Osteoblast (primary cell): ENCODE data around the gene PHOX2B. TPM values are rescaled to one million over a fixed set of nuclear protein-coding genes. Genes with fewer than 3 reads are reported as not detected.

ENCODE experiments used
- DNase-seq: peaks from one replicate; pipeline ENCODE4 v3.0.0; 2011; ENCODE audit warnings: low spot score, mixed read lengths; ENCODE audit not compliant: insufficient read length; ENCODE audit errors: missing footprints
- H2AFZ ChIP-seq: 2 replicates; pipeline ENCODE4 v1.6.0; 2011; ENCODE audit warnings: mild to moderate bottlenecking, low read length
- H3K27ac ChIP-seq: 2 replicates; pipeline ENCODE4 v1.5.1; 2011; ENCODE audit warnings: mild to moderate bottlenecking, low read depth, low read length, moderate library complexity
- H3K27me3 ChIP-seq: 2 replicates; pipeline ENCODE4 v1.6.0; 2012; ENCODE audit warnings: mild to moderate bottlenecking, control low read depth, inconsistent platforms, low read length, moderate library complexity; ENCODE audit not compliant: insufficient read depth
- H3K36me3 ChIP-seq: 2 replicates; pipeline ENCODE4 v1.5.1; 2011; ENCODE audit warnings: mild to moderate bottlenecking, low read length, control low read depth, moderate library complexity; ENCODE audit not compliant: insufficient read depth
- H3K4me1 ChIP-seq: 2 replicates; pipeline ENCODE4 v1.5.1; 2011; ENCODE audit warnings: mild to moderate bottlenecking, low read length, control low read depth, moderate library complexity; ENCODE audit not compliant: insufficient read depth
- H3K4me2 ChIP-seq: 2 replicates; pipeline ENCODE4 v1.6.0; 2011; ENCODE audit warnings: mild to moderate bottlenecking, low read length; ENCODE audit not compliant: insufficient read depth
- H3K4me3 ChIP-seq: fragments of 200-600 bp; sonication (generic); 3 replicates; pipeline ENCODE4 v1.5.1; 2012; ENCODE audit warnings: mild to moderate bottlenecking, low read length, inconsistent platforms; ENCODE audit not compliant: insufficient read depth
- H3K79me2 ChIP-seq: 2 replicates; pipeline ENCODE4 v1.6.0; 2012; ENCODE audit warnings: mild to moderate bottlenecking, low read length, control low read depth, inconsistent platforms; ENCODE audit not compliant: insufficient read depth
- H3K9me3 ChIP-seq: 2 replicates; pipeline ENCODE4 v1.5.1; 2011; ENCODE audit warnings: low read depth, low read length, control low read depth
- H4K20me1 ChIP-seq: 2 replicates; pipeline ENCODE4 v1.6.0; 2012; ENCODE audit warnings: mild to moderate bottlenecking, low read length, control low read depth; ENCODE audit not compliant: insufficient read depth
- total RNA-seq: library from RNA; depleted of rRNA; stranded (reverse); fragments of >200 nt; gene quantifications from 2 replicates; pipeline ENCODE4 v1.2.3, GENCODE V29; 2012
- TF ChIP-seq, protein P1 (sequence below): IDR thresholded peaks from 2 replicates; pipeline ENCODE4 v1.5.1; 2011; ENCODE audit warnings: mild to moderate bottlenecking, low read depth, low read length, moderate library complexity; ENCODE audit errors: extremely low read depth

Gene PHOX2B
- not detected in 2 replicates for total RNA-seq

DNA sequence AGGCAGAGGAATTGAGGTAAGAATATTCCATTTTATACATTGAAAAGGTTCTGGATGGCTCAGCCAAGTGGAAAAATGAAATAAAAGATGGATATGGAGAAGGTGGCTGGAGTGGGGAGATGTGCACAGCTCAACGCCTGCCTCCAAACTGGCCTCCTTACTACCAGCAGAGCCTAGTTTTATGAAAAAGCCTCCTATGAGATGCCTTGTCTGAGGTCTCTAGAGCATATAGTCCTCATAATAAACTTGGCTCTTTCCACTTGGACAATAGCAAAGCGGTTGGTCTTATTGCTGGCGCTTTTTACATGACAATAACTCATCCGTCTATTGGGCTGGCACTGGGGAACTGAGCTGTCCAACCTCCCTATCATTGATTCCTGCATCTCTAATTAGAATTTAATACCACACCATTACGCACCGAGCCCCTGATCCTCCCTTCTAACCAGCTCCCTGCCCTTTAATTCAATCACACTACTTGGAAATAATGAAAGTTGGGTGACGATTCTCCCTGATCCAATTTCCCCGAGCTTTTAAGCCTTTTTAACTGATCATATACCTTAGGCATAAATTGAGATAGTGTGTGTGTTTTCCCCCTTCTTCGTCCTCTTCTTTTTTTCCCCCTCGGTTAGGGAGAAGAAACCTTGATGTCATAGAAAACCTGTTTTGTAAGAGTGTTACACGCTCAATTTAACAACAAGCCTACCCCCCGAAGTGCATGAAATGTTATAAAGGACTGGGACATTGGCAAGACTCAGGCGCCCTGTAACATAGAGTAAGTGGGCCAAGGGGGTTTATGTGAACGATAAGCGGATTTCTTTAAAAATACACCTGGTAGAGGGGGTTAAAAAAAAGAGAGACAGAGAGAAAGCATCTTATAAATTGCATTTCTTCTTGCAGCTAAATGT lies at the start of gene PHOX2B:
Gene PHOX2B, minus strand, starts transcription at position 155 of the 905 bp plus-strand sequence. Its CDS starts 115 bp downstream, at position 40.
- DNase-seq, result peak; percentile 75
- no peaks in the 10 kb centered on the region for H3K79me2 ChIP-seq
- no peak within 1 kb of the TSS for H3K4me3 ChIP-seq
- TF ChIP-seq, protein P1, sequence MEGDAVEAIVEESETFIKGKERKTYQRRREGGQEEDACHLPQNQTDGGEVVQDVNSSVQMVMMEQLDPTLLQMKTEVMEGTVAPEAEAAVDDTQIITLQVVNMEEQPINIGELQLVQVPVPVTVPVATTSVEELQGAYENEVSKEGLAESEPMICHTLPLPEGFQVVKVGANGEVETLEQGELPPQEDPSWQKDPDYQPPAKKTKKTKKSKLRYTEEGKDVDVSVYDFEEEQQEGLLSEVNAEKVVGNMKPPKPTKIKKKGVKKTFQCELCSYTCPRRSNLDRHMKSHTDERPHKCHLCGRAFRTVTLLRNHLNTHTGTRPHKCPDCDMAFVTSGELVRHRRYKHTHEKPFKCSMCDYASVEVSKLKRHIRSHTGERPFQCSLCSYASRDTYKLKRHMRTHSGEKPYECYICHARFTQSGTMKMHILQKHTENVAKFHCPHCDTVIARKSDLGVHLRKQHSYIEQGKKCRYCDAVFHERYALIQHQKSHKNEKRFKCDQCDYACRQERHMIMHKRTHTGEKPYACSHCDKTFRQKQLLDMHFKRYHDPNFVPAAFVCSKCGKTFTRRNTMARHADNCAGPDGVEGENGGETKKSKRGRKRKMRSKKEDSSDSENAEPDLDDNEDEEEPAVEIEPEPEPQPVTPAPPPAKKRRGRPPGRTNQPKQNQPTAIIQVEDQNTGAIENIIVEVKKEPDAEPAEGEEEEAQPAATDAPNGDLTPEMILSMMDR, result no peak
- no peaks in the 10 kb centered on the region for H3K36me3 ChIP-seq
- no peak within 1 kb of the TSS for H3K4me2 ChIP-seq
- no peak within 1 kb of the TSS for H3K27ac ChIP-seq
- no peaks in the 10 kb centered on the region for H3K4me1 ChIP-seq
- H2AFZ ChIP-seq, result no peak within 1 kb of the TSS
- H3K27me3 ChIP-seq, result peaks cover 97% of the 10 kb centered on the region
- no peaks in the 10 kb centered on the region for H3K9me3 ChIP-seq
- no peaks in the 10 kb centered on the region for H4K20me1 ChIP-seq

DNA sequence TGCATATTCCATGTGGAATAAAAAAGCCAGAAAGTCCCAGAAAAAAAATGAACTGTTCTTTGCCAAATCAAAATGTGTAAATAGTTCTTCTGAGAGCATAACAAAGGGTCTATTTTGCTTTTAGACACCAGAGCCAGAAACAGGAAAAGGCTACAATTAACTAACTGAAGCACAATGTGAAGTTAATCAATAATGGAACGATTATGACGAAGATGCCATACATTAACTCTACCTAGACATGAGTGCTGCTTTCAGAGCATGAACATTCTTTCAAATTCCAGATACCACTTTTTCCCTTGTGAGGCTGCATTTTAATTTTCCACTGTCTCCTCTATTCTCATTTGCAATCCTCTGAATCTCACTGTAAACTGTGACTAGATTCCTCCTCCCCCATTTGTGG lies 48.7 kb upstream of the PHOX2B start:
- TF ChIP-seq, protein P1, result no peak
- Histone ChIP-seq H2AFZ (no peak overlapping the region), H3K4me2 (no peak overlapping the region)

DNA sequence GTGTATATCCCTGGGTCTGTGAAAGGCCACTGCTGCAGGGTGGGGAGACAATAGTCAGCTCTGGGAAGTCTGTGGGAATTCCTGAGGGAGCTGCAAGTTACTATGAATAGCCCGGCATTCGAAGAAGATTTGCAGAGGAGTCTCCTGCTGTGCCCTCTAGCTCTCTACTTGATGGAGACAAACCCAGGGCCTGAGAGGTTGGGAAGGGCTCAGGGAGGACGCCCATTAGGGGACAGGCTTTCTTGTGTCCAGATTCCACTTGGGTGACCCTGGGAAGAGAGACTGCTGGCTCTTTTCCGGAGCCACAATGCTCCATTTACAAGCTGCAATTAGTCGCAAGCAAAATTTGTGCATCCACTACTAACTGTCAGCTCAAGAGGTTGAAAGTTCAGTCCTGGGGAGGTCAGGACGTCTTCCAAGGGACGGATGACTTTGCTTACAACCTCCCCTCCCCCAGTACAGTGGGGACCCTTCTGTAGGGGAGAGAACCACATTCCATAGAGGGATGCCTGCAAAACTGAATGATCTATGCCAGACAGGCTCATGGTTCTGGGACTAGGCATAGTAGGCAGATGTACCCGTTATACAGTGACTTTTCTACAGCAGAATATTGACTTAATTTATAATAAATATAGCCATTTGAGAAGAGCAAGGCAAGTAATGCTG lies 48.2 kb upstream of the PHOX2B start:
- Histone ChIP-seq H3K9me3 (no peaks in the 10 kb centered on the region), H3K36me3 (no peaks in the 10 kb centered on the region), H3K4me2 (no peak overlapping the region), H3K79me2 (no peaks in the 10 kb centered on the region), H3K27me3 (no peaks in the 10 kb centered on the region), H3K4me1 (no peaks in the 10 kb centered on the region), H2AFZ (no peak overlapping the region), H3K4me3 (no peak overlapping the region), H4K20me1 (no peaks in the 10 kb centered on the region), H3K27ac (no peak overlapping the region)
- TF ChIP-seq, protein P1, result no peak
- DNase-seq, result peak; percentile 5

More for the DNA sequence above, 48.7 kb upstream of the PHOX2B start:
- H3K9me3 ChIP-seq, result no peaks in the 10 kb centered on the region
- no peaks in the 10 kb centered on the region for H3K79me2 ChIP-seq
- H3K36me3 ChIP-seq, result no peaks in the 10 kb centered on the region
- no peaks in the 10 kb centered on the region for H3K4me1 ChIP-seq
- no peak overlapping the region for H3K27ac ChIP-seq
- no peak for DNase-seq
- no peak overlapping the region for H3K4me3 ChIP-seq
- no peaks in the 10 kb centered on the region for H3K27me3 ChIP-seq
- H4K20me1 ChIP-seq, result no peaks in the 10 kb centered on the region
